K562 (cell line): ENCODE data around the gene CRYBA4. TPM values are rescaled to one million over a fixed set of nuclear protein-coding genes. Genes with fewer than 3 reads are reported as not detected.

Source experiments
- GTF2F1 ChIP-seq: IDR thresholded peaks from 2 replicates; pipeline ENCODE4 v1.6.1; 2011; ENCODE audit warnings: low read depth, low read length, improper control_type of control experiment
- HDAC1 ChIP-seq, 2 experiments: fragments of 450-650 bp; IDR thresholded peaks; 2 replicates each; pipeline ENCODE4 v1.6.1; 2016 to 2017; ENCODE audit warnings: inconsistent platforms in 1 of 2, mild to moderate bottlenecking in 1 of 2, moderate library complexity in 1 of 2
- MYBL2 ChIP-seq, 2 experiments: fragments of 450-650 bp in 1 of 2; sonication (generic) in 1 of 2; formaldehyde crosslinking in 1 of 2; IDR thresholded peaks; 2 replicates each; pipeline versions ENCODE4 v1.6.1 to v1.8.1; 2017 to 2022; ENCODE audit warnings: borderline replicate concordance in 1 of 2, inconsistent platforms in 1 of 2, low read depth in 1 of 2, mild to moderate bottlenecking in 1 of 2, missing genetic modification reagents in 1 of 2, moderate library complexity in 1 of 2
- POLR2H ChIP-seq: IDR thresholded peaks from 2 replicates; pipeline ENCODE4 v1.6.1; 2016; ENCODE audit warnings: missing genetic modification characterization, low read depth, mild to moderate bottlenecking, control low read depth, missing compliant biosample characterization, moderate library complexity
- RHOXF2B ChIP-seq: fragments of 250-450 bp; sonication (Bioruptor Pico); conservative IDR thresholded peaks from 2 replicates; pipeline ENCODE4 v1.5.1; 2021
- SNRNP70 ChIP-seq: fragments of 200-400 bp; formaldehyde crosslinking; optimal IDR thresholded peaks from 2 replicates; pipeline ENCODE3; 2017; ENCODE audit warnings: low read depth, low read length
- SP1 ChIP-seq: sonication (generic); formaldehyde crosslinking; IDR thresholded peaks from 2 replicates; pipeline ENCODE4 v1.8.1; 2022; ENCODE audit warnings: mild to moderate bottlenecking, missing genetic modification reagents
- ZC3H11A ChIP-seq: IDR thresholded peaks from 2 replicates; pipeline ENCODE4 v1.6.1; 2012; ENCODE audit warnings: low read depth, low read length, improper control_type of control experiment
- ZFP36 ChIP-seq: fragments of 150-350 bp; IDR thresholded peaks from 2 replicates; pipeline ENCODE4 v1.6.1; 2018; ENCODE audit warnings: low read length, low read depth; ENCODE audit not compliant: partially characterized antibody
- ZNF212 ChIP-seq: fragments of 450-650 bp; formaldehyde crosslinking; IDR thresholded peaks from 2 replicates; pipeline ENCODE4 v1.4.0; 2020; ENCODE audit warnings: mild to moderate bottlenecking
- ZNF431 ChIP-seq: sonication (generic); formaldehyde crosslinking; IDR thresholded peaks from 2 replicates; pipeline ENCODE4 v1.8.0; 2022; ENCODE audit warnings: mild to moderate bottlenecking, missing genetic modification reagents
- ZNF584 ChIP-seq: fragments of 200-800 bp; sonication (Bioruptor generic); IDR thresholded peaks from 2 replicates; pipeline ENCODE4 v1.6.1; 2016; ENCODE audit warnings: low read depth, mild to moderate bottlenecking, missing genetic modification characterization, missing compliant biosample characterization
- polyA plus RNA-seq, 8 experiments: library from polyadenylated mRNA; depleted of rRNA in 4 of 8; stranded (reverse) in 5 of 8; unstranded in 3 of 8; fragments of >200 nt; fragmentation: Nextera tagmentation in 2 of 8; fragmentation: Illumina TruSeq in 1 of 8; extraction: Ambion mirVana in 2 of 8; extraction: Trizol in 1 of 8; gene quantifications; 2 replicates each; pipeline versions ENCODE4 v1.2.1 to v1.2.3, GENCODE V29; 2011 to 2014; ENCODE audit warnings: inconsistent platforms in 1 of 8, missing spikeins in 1 of 8
- total RNA-seq, 7 experiments: library from RNA; depleted of rRNA in 6 of 7; stranded (reverse); fragments of >200 nt in 6 of 7; fragmentation: Illumina TruSeq in 2 of 7; extraction: Trizol in 2 of 7; gene quantifications; 2 replicates each; pipeline versions ENCODE4 v1.2.1 to v1.2.3, GENCODE V29; 2011 to 2021; ENCODE audit warnings: low replicate concordance in 1 of 7
- TF ChIP-seq, protein P1 (sequence below): fragments of 250-450 bp; sonication (Bioruptor Pico); IDR thresholded peaks from 2 replicates; pipeline ENCODE4 v1.8.0; 2021; ENCODE audit warnings: moderate library complexity, mild to moderate bottlenecking, inconsistent platforms
- TF ChIP-seq, protein P2 (sequence below): fragments of 200-800 bp; sonication (Bioruptor generic); IDR thresholded peaks from 2 replicates; pipeline ENCODE4 v1.6.1; 2017; ENCODE audit warnings: missing genetic modification characterization, missing compliant biosample characterization
- TF ChIP-seq, protein P3 (sequence below): fragments of 250-450 bp; sonication (Bioruptor Pico); IDR thresholded peaks from 2 replicates; pipeline ENCODE4 v1.6.1; 2021; ENCODE audit warnings: mild to moderate bottlenecking
- TF ChIP-seq, protein P4 (sequence below): fragments of 450-650 bp; IDR thresholded peaks from 2 replicates; pipeline ENCODE4 v1.6.1; 2018; ENCODE audit not compliant: partially characterized antibody
- TF ChIP-seq, protein P5 (sequence below): fragments of 250-450 bp; sonication (Bioruptor Pico); IDR thresholded peaks from 2 replicates; pipeline ENCODE4 v1.4.0; 2020; ENCODE audit warnings: borderline replicate concordance

Gene CRYBA4
- total and polyA plus RNA-seq, 9 of the 15 experiments (the other 6 are each of a cell fraction or from before 2014, with no cell fraction given) = 0.59 to 3.3 (median 1.6) TPM

DNA sequence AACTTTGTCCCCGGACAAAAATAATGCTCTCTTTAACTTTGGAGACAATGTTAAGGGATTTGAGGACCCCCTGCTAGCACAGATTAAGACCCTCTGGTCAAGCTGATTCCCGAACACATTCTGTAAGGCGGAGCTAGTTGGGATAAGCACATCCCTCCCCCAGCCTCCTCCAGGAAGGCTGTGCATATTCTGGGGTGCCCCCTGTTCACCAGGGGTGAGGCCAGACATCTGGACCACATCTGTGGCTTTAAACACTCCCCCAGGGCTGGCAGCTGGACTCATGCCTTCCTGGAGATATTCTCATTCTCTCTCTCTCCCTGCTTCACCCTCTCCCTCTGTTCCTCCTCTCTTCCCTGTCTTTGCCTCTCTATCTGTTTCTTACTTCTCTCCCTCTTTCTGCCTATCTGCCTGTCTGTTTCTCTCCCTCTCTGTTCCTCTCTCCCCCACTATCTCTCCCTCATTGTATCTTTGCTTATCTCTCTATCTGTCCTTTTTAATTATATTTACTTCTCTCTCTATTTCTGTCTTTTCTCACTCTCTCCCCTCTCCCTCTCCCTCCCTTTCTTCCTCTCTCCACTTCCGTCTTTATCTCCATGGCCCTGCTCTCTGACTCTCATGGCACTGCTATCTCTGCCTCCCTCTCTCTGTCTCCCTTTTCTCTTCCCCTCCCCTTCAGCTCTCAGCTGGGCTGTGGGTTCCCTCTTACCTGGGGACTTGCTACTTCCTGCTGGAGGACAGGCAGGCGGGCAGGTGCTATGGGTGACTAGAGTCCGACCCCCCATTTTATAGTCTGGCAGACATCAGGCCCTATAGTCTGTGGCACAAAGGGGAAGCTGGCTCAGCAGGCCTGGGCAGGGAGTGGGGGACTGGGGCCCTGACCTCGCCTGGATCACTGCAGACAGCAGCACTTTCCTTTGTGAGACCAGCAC, 4.2 kb upstream of the CRYBA4 start, which contains the start of gene CRYBB1 (continued):
- TF ChIP-seq, protein P1, sequence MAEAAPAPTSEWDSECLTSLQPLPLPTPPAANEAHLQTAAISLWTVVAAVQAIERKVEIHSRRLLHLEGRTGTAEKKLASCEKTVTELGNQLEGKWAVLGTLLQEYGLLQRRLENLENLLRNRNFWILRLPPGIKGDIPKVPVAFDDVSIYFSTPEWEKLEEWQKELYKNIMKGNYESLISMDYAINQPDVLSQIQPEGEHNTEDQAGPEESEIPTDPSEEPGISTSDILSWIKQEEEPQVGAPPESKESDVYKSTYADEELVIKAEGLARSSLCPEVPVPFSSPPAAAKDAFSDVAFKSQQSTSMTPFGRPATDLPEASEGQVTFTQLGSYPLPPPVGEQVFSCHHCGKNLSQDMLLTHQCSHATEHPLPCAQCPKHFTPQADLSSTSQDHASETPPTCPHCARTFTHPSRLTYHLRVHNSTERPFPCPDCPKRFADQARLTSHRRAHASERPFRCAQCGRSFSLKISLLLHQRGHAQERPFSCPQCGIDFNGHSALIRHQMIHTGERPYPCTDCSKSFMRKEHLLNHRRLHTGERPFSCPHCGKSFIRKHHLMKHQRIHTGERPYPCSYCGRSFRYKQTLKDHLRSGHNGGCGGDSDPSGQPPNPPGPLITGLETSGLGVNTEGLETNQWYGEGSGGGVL (CRISPR knock-in tag) = no peak
- TF ChIP-seq ZFP36 = no peak
- TF ChIP-seq SP1 = no peak
- TF ChIP-seq, protein P2, sequence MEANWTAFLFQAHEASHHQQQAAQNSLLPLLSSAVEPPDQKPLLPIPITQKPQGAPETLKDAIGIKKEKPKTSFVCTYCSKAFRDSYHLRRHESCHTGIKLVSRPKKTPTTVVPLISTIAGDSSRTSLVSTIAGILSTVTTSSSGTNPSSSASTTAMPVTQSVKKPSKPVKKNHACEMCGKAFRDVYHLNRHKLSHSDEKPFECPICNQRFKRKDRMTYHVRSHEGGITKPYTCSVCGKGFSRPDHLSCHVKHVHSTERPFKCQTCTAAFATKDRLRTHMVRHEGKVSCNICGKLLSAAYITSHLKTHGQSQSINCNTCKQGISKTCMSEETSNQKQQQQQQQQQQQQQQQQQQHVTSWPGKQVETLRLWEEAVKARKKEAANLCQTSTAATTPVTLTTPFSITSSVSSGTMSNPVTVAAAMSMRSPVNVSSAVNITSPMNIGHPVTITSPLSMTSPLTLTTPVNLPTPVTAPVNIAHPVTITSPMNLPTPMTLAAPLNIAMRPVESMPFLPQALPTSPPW = no peak
- TF ChIP-seq SNRNP70 = no peak
- TF ChIP-seq ZNF431 = no peak
- no peak for TF ChIP-seq GTF2F1
- TF ChIP-seq POLR2H (tag) = no peak
- TF ChIP-seq, protein P3, sequence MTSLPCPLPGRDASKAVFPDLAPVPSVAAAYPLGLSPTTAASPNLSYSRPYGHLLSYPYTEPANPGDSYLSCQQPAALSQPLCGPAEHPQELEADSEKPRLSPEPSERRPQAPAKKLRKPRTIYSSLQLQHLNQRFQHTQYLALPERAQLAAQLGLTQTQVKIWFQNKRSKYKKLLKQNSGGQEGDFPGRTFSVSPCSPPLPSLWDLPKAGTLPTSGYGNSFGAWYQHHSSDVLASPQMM (CRISPR knock-in tag) = no peak
- no peak for TF ChIP-seq MYBL2 (IDR thresholded peaks at IDR 0.05; ENCODE audit: low read depth)
- TF ChIP-seq MYBL2 (CRISPR knock-in tag; IDR thresholded peaks at IDR 0.05; ENCODE audit: borderline replicate concordance) = no peak
- TF ChIP-seq ZNF584 (CRISPR knock-in tag) = no peak
- no peak for TF ChIP-seq RHOXF2B
- TF ChIP-seq, protein P4, sequence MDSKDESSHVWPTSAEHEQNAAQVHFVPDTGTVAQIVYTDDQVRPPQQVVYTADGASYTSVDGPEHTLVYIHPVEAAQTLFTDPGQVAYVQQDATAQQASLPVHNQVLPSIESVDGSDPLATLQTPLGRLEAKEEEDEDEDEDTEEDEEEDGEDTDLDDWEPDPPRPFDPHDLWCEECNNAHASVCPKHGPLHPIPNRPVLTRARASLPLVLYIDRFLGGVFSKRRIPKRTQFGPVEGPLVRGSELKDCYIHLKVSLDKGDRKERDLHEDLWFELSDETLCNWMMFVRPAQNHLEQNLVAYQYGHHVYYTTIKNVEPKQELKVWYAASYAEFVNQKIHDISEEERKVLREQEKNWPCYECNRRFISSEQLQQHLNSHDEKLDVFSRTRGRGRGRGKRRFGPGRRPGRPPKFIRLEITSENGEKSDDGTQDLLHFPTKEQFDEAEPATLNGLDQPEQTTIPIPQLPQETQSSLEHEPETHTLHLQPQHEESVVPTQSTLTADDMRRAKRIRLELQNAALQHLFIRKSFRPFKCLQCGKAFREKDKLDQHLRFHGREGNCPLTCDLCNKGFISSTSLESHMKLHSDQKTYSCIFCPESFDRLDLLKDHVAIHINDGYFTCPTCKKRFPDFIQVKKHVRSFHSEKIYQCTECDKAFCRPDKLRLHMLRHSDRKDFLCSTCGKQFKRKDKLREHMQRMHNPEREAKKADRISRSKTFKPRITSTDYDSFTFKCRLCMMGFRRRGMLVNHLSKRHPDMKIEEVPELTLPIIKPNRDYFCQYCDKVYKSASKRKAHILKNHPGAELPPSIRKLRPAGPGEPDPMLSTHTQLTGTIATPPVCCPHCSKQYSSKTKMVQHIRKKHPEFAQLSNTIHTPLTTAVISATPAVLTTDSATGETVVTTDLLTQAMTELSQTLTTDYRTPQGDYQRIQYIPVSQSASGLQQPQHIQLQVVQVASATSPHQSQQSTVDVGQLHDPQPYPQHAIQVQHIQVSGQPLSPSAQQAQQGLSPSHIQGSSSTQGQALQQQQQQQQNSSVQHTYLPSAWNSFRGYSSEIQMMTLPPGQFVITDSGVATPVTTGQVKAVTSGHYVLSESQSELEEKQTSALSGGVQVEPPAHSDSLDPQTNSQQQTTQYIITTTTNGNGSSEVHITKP = no peak
- peak; percentile 70 to 76; a peak in 2 of 4 replicates for TF ChIP-seq HDAC1 (IDR thresholded peaks at IDR 0.05)
- TF ChIP-seq ZC3H11A = no peak
- no peak for TF ChIP-seq ZNF212 (CRISPR knock-in tag)
- TF ChIP-seq, protein P5, sequence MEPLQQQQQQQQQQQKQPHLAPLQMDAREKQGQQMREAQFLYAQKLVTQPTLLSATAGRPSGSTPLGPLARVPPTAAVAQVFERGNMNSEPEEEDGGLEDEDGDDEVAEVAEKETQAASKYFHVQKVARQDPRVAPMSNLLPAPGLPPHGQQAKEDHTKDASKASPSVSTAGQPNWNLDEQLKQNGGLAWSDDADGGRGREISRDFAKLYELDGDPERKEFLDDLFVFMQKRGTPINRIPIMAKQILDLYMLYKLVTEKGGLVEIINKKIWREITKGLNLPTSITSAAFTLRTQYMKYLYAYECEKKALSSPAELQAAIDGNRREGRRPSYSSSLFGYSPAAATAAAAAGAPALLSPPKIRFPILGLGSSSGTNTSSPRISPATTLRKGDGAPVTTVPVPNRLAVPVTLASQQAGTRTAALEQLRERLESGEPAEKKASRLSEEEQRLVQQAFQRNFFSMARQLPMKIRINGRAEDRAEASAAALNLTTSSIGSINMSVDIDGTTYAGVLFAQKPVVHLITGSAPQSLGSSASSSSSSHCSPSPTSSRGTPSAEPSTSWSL = no peak
